Ovary (tissue), 3 donors: ENCODE data around the gene RAB37.

Experiments used
- CTCF ChIP-seq, 3 donors: fragments of 450-650 bp in 2 of 3; fragments of 200-600 bp in 1 of 3; IDR thresholded peaks; one replicate each; pipeline versions ENCODE4 v1.5.1 to v1.8.0; 2016 to 2022; ENCODE audit warnings: antibody characterized with exemption in 3 of 3, mild to moderate bottlenecking in 1 of 3
- POLR2A ChIP-seq: fragments of 450-650 bp; IDR thresholded peaks from one replicate; pipeline ENCODE4 v1.6.1; 2017; ENCODE audit warnings: antibody characterized with exemption, mild to moderate bottlenecking, moderate library complexity
- donor health status: DM: no; HTN: no; CAD: no.

GRCh38 chr17:74742978-74743545 lies 6.0 kb downstream of the RAB37 start:
- TF ChIP-seq CTCF (IDR thresholded peaks at IDR 0.05) (no peak), POLR2A (no peak)
